CD1c-positive myeloid dendritic cell (primary cell): ENCODE data around the gene SFTPA2.
"Not testable (repeated sequence)": the region's sequence is repeated elsewhere in the genome, so short reads cannot be mapped to it uniquely, and the experiment has no call there.

Experiments used
- DNase-seq: peaks from one replicate; pipeline ENCODE4 v3.0.0-alpha.2; 2016; ENCODE audit errors: extremely low spot score

Gene SFTPA2

GRCh38 chr10:79559726-79560125 lies 481 bp downstream of the SFTPA2 start:
- DNase-seq, result no peak

- DNase-seq, result not testable (repeated sequence)
These were observed 3.2 kb downstream of the SFTPA2 start for GRCh38 chr10:79556961-79557360.

- no peak for DNase-seq
These were observed 4.6 kb downstream of the SFTPA2 start for GRCh38 chr10:79555354-79556309.

- DNase-seq, result no peak
These were observed 8.1 kb downstream of the SFTPA2 start for GRCh38 chr10:79552143-79552542.

GRCh38 chr10:79547973-79548372 lies 12.2 kb downstream of the SFTPA2 start:
- DNase-seq, result no peak

GRCh38 chr10:79547128-79547527 lies 13.1 kb downstream of the SFTPA2 start:
- not testable (repeated sequence) for DNase-seq

GRCh38 chr10:79544926-79545659 lies 15.1 kb downstream of the SFTPA2 start:
- not testable (repeated sequence) for DNase-seq

- DNase-seq, result not testable (repeated sequence)
These were observed 15.8 kb downstream of the SFTPA2 start for GRCh38 chr10:79544408-79544807.

GRCh38 chr10:79542626-79543025 lies 17.6 kb downstream of the SFTPA2 start:
- DNase-seq, result peak; percentile 27

- DNase-seq, result not testable (repeated sequence)
These were observed 19.3 kb downstream of the SFTPA2 start for GRCh38 chr10:79540930-79541329.

GRCh38 chr10:79538311-79538710 lies 21.9 kb downstream of the SFTPA2 start:
- DNase-seq, result not testable (repeated sequence)

GRCh38 chr10:79533903-79534175 lies 26.4 kb downstream of the SFTPA2 start:
- not testable (repeated sequence) for DNase-seq

GRCh38 chr10:79533142-79533902 lies 26.9 kb downstream of the SFTPA2 start:
- DNase-seq, result peak; percentile 17

- not testable (repeated sequence) for DNase-seq
These were observed 31.9 kb downstream of the SFTPA2 start for GRCh38 chr10:79528261-79528660.

- not testable (repeated sequence) for DNase-seq
These were observed 35.0 kb downstream of the SFTPA2 start for GRCh38 chr10:79525049-79525710.

GRCh38 chr10:79523157-79523853 lies 36.9 kb downstream of the SFTPA2 start:
- DNase-seq, result not testable (repeated sequence)

- DNase-seq, result not testable (repeated sequence)
These were observed 37.7 kb downstream of the SFTPA2 start for GRCh38 chr10:79522464-79522863.

GRCh38 chr10:79521751-79522150 lies 38.5 kb downstream of the SFTPA2 start:
- not testable (repeated sequence) for DNase-seq

- not testable (repeated sequence) for DNase-seq
These were observed 42.6 kb downstream of the SFTPA2 start for GRCh38 chr10:79517567-79517966.

- not testable (repeated sequence) for DNase-seq
These were observed 43.5 kb downstream of the SFTPA2 start for GRCh38 chr10:79516532-79517205.
